ENCODE measurements around the gene AHCYL1.

AHCYL1 gene

GRCh38 chr1:110070671-110071242 lies 86.2 kb downstream of the AHCYL1 start, which contains the start of gene ALX3:
Gene ALX3 (minus strand): TSS chr1:110070672. CDS start chr1:110070612, 60 bp downstream.
- TF ChIP-seq GATA1 (IDR thresholded peaks at IDR 0.05; ENCODE audit: low read depth, low read length) (no peak), POLR2A (IDR thresholded peaks at IDR 0.05; ENCODE audit: low read length) (no peak)
- no peak for DNase-seq

Measured in erythroblast (primary cell).